OCI-LY7 (cell line): ENCODE results near the gene MINDY4. TPM values are rescaled to one million over a fixed set of nuclear protein-coding genes. Genes with fewer than 3 reads are reported as not detected.

Experiments
- BruUV-seq: library from RNA; stranded (reverse); fragments of 400-500 nt; replicated peaks from 2 replicates; lab custom pipeline; 2021; lab: Mats Ljungman, UMichigan
- CTCF ChIA-PET: fragments of 300-600 bp; sonication (Branson Sonifier 250); formaldehyde crosslinking; loops from one replicate; lab custom pipeline; 2022; ENCODE audit warnings: antibody characterized with exemption; ENCODE audit not compliant: unreplicated experiment; lab: Charles Lee
- POLR2A ChIA-PET: fragments of 300-600 bp; sonication (Branson Sonifier 250); formaldehyde crosslinking; loops from one replicate; lab custom pipeline; 2022; ENCODE audit warnings: antibody characterized with exemption; lab: Charles Lee
- DNase-seq: peaks from one replicate; pipeline ENCODE4 v3.0.0-alpha.2; 2015; ENCODE audit warnings: low spot score
- H2AFZ ChIP-seq: fragments of 200-600 bp; sonication (generic), shearing (Covaris generic); 2 replicates; pipeline ENCODE4 v1.6.1; 2014; ENCODE audit warnings: mild to moderate bottlenecking, antibody characterized with exemption, low read length, moderate library complexity
- H3K27ac ChIP-seq: fragments of 200-600 bp; sonication (generic); 2 replicates; pipeline ENCODE4 v1.5.1; 2014; ENCODE audit warnings: mixed run types, low read depth, mild to moderate bottlenecking, moderate library complexity, low read length, inconsistent platforms; ENCODE audit not compliant: poor library complexity, severe bottlenecking
- H3K36me3 ChIP-seq: fragments of 200-600 bp; sonication (generic); 2 replicates; pipeline ENCODE4 v1.6.1; 2014; ENCODE audit warnings: mild to moderate bottlenecking, antibody characterized with exemption, low read length, moderate library complexity, mixed read lengths; ENCODE audit not compliant: insufficient read depth
- H3K4me1 ChIP-seq: fragments of 200-600 bp; sonication (generic); 2 replicates; pipeline ENCODE4 v1.5.1; 2014; ENCODE audit warnings: mild to moderate bottlenecking, low read length; ENCODE audit not compliant: insufficient read depth, poor library complexity, severe bottlenecking
- H3K4me2 ChIP-seq: fragments of 200-600 bp; sonication (generic); 2 replicates; pipeline ENCODE4 v1.6.1; 2014; ENCODE audit warnings: mild to moderate bottlenecking, low read length
- H3K4me3 ChIP-seq: fragments of 200-600 bp; sonication (generic); 2 replicates; pipeline ENCODE4 v1.5.1; 2014; ENCODE audit warnings: mild to moderate bottlenecking, low read depth, low read length; ENCODE audit not compliant: poor library complexity, severe bottlenecking
- H3K79me2 ChIP-seq: fragments of 200-600 bp; sonication (generic); 2 replicates; pipeline ENCODE4 v1.6.1; 2016; ENCODE audit warnings: low read depth, mild to moderate bottlenecking, low read length, moderate library complexity, mixed read lengths; ENCODE audit not compliant: insufficient read depth
- H3K9me2 ChIP-seq: fragments of 200-600 bp; sonication (generic); 2 replicates; pipeline ENCODE4 v1.6.1; 2016; ENCODE audit warnings: mild to moderate bottlenecking, low read length, mixed read lengths; ENCODE audit not compliant: insufficient read depth
- H3K9me3 ChIP-seq: fragments of 200-600 bp; sonication (generic); 2 replicates; pipeline ENCODE4 v1.6.1; 2014; ENCODE audit warnings: mild to moderate bottlenecking, mixed run types, low read length, mixed read lengths
- H4K20me1 ChIP-seq: fragments of 200-600 bp; sonication (generic); 2 replicates; pipeline ENCODE4 v1.6.1; 2014; ENCODE audit warnings: mild to moderate bottlenecking, antibody characterized with exemption, low read length, moderate library complexity, mixed read lengths; ENCODE audit not compliant: insufficient read depth
- CTCF ChIP-seq: fragments of 200-600 bp; sonication (generic); conservative IDR thresholded peaks from 2 replicates; pipeline ENCODE4 v1.5.1; 2014; ENCODE audit warnings: mild to moderate bottlenecking, antibody characterized with exemption, low read length, moderate library complexity, mixed read lengths
- EZH2phosphoT487 ChIP-seq: fragments of 200-600 bp; sonication (generic); IDR thresholded peaks from 2 replicates; pipeline ENCODE4 v1.6.1; 2018; ENCODE audit warnings: low read depth, borderline replicate concordance, mild to moderate bottlenecking, mixed run types, antibody characterized with exemption, low read length, moderate library complexity, mixed read lengths
- intact Hi-C: fragments of 100-400 bp; cut with micrococcal nuclease; formaldehyde crosslinking; loops from one replicate; pipeline ENCODE4 v1.10.0; 2022; ENCODE audit not compliant: unreplicated experiment
- total RNA-seq, 2 experiments: library from RNA; depleted of rRNA in 1 of 2; stranded (reverse); fragments of >200 nt in 1 of 2; shearing (Covaris generic) in 1 of 2; gene quantifications; 2 replicates each; pipeline ENCODE4 v1.2.3, GENCODE V29; 2014 to 2022

Gene MINDY4
- total RNA-seq, 2 experiments from 2014 or later: 0.86 TPM; not detected in 1

GRCh38 chr7:30751696-30752273 is 19.4 kb upstream of the MINDY4 start, which contains the start of gene INMT:
Gene INMT, plus strand, starts transcription at chr7:30752135. Its CDS starts 16 bp downstream, at chr7:30752151.
- Histone ChIP-seq H3K4me2 (no peak within 1 kb of the TSS), H2AFZ (no peak within 1 kb of the TSS)
- no TSS peak for BruUV-seq

GRCh38 chr7:30752484-30752883 is 18.7 kb upstream of the MINDY4 start:
- no peak overlapping the region for H3K4me2 ChIP-seq
- intact Hi-C loops: no loop called here
- no peaks in the 10 kb centered on the region for H3K9me3 ChIP-seq
- no peak overlapping the region for H3K27ac ChIP-seq
- H3K36me3 ChIP-seq: no peaks in the 10 kb centered on the region
- H3K79me2 ChIP-seq: no peaks in the 10 kb centered on the region
- no peaks in the 10 kb centered on the region for H4K20me1 ChIP-seq
- no peak overlapping the region for H3K4me3 ChIP-seq
- TF ChIP-seq EZH2phosphoT487: no peak
- no peak for TF ChIP-seq CTCF
- no peaks in the 10 kb centered on the region for H3K9me2 ChIP-seq
- DNase-seq: no peak
- CTCF ChIA-PET: no interaction called here
- BruUV-seq: no TSS peak
- POLR2A ChIA-PET: interaction anchor here (0.9 kb wide), 1 partner anchor 638 kb away, joined by 3 read pairs; no protein-coding TSS in a partner anchor
- H2AFZ ChIP-seq: no peak overlapping the region
- no peaks in the 10 kb centered on the region for H3K4me1 ChIP-seq

More at GRCh38 chr7:30751696-30752273, 19.4 kb upstream of the MINDY4 start, which contains the start of gene INMT:
- H3K79me2 ChIP-seq: no peaks in the 10 kb centered on the region
- POLR2A ChIA-PET: interaction anchor here (0.9 kb wide), 1 partner anchor 637 kb away, joined by 3 read pairs; no protein-coding TSS in a partner anchor
- H3K4me1 ChIP-seq: no peaks in the 10 kb centered on the region
- H3K27ac ChIP-seq: no peak within 1 kb of the TSS
- intact Hi-C loops: no loop called here
- no peak within 1 kb of the TSS for H3K4me3 ChIP-seq
- DNase-seq: no peak
- H3K9me2 ChIP-seq: no peaks in the 10 kb centered on the region
- H4K20me1 ChIP-seq: no peaks in the 10 kb centered on the region
- CTCF ChIA-PET: no interaction called here
- TF ChIP-seq EZH2phosphoT487: no peak
- no peak for TF ChIP-seq CTCF
- H3K36me3 ChIP-seq: no peaks in the 10 kb centered on the region
- no peaks in the 10 kb centered on the region for H3K9me3 ChIP-seq

DNA sequence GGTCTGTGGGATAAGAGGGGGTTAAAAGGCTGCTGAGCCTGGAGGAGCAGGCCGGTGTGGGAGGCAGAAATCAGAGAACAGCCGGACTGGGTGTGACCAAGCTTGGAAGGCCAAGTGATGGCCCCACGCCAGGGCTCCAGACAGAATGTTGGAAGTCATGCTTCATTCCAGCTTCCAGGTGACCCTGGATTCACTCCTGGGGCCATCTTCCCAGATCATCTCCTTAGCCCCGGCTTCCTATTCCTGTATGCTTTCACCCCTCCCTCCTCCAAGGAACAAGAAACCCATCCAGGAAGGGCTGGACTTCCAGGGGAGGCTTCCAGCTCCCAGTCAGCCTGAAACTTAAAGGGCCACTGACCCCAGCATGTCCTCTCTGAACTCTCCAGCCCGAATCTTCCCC is 18.2 kb upstream of the MINDY4 start:
- Histone ChIP-seq H3K36me3 (no peaks in the 10 kb centered on the region), H3K4me3 (no peak overlapping the region), H3K9me3 (no peaks in the 10 kb centered on the region), H4K20me1 (no peaks in the 10 kb centered on the region), H3K9me2 (no peaks in the 10 kb centered on the region), H3K27ac (no peak overlapping the region), H3K79me2 (no peaks in the 10 kb centered on the region), H3K4me1 (no peaks in the 10 kb centered on the region), H2AFZ (no peak overlapping the region), H3K4me2 (no peak overlapping the region)
- TF ChIP-seq CTCF: no peak
- no peak for TF ChIP-seq EZH2phosphoT487
- no peak for DNase-seq
- intact Hi-C loops: no loop called here
- ChIA-PET CTCF (no interaction called here), POLR2A (no interaction called here)
- BruUV-seq: no TSS peak
